Epithelial cell of proximal tubule (primary cell): ENCODE data around the gene ENPP3. TPM values are rescaled to one million over a fixed set of nuclear protein-coding genes. Genes with fewer than 3 reads are reported as not detected.
"Not testable (repeated sequence)": the region's sequence is repeated elsewhere in the genome, so short reads cannot be mapped to it uniquely, and the experiment has no call there.

Experiments used
- DNase-seq: peaks from one replicate; pipeline ENCODE4 v3.0.0-alpha.2; 2011; ENCODE audit warnings: low read depth
- H3K4me3 ChIP-seq: 2 replicates; pipeline ENCODE4 v1.5.1; 2011; ENCODE audit warnings: low read depth, mild to moderate bottlenecking, low read length
- CTCF ChIP-seq: conservative IDR thresholded peaks from 2 replicates; pipeline ENCODE4 v1.5.1; 2012; ENCODE audit warnings: low read depth, mild to moderate bottlenecking, low read length
- total RNA-seq: library from RNA; depleted of rRNA; stranded (reverse); fragments of >200 nt; gene quantifications from 2 replicates; pipeline ENCODE4 v1.2.3, GENCODE V29; 2015

The ENPP3 gene
- total RNA-seq, 1 donor from 2014 or later, result 0.17 TPM

GRCh38 chr6:131692031-131692430 lies 54.9 kb downstream of the ENPP3 start:
- no peak overlapping the region for H3K4me3 ChIP-seq
- no peak for DNase-seq
- no peak for TF ChIP-seq CTCF

GRCh38 chr6:131692589-131692988 lies 55.5 kb downstream of the ENPP3 start:
- no peak for TF ChIP-seq CTCF
- DNase-seq, result no peak
- H3K4me3 ChIP-seq, result no peak overlapping the region

- no peak overlapping the region for H3K4me3 ChIP-seq
- no peak for DNase-seq
- TF ChIP-seq CTCF, result no peak
Measured at GRCh38 chr6:131693384-131693783, 56.3 kb downstream of the ENPP3 start.

- peak; percentile 91 for TF ChIP-seq CTCF
- no peak overlapping the region for H3K4me3 ChIP-seq
- DNase-seq, result no peak
Measured at GRCh38 chr6:131694832-131695426, 57.8 kb downstream of the ENPP3 start.

- no peak overlapping the region for H3K4me3 ChIP-seq
- no peak for TF ChIP-seq CTCF
- DNase-seq, result no peak
Measured at GRCh38 chr6:131696956-131697355, 59.9 kb downstream of the ENPP3 start.

- H3K4me3 ChIP-seq, DNase-seq: not testable (repeated sequence)
Measured at GRCh38 chr6:131700851-131701250, 63.7 kb downstream of the ENPP3 start.

GRCh38 chr6:131703905-131704304 lies 66.8 kb downstream of the ENPP3 start:
- not testable (repeated sequence) for DNase-seq, H3K4me3 ChIP-seq

GRCh38 chr6:131710917-131711316 lies 73.8 kb downstream of the ENPP3 start, which contains the start of gene CTAGE9:
CTAGE9 (minus strand) TSS chr6:131711017; CDS start chr6:131711017, 0 bp downstream.
- not testable (repeated sequence) for H3K4me3 ChIP-seq, DNase-seq

- not testable (repeated sequence) for H3K4me3 ChIP-seq, DNase-seq
Measured at GRCh38 chr6:131715567-131715966, 78.5 kb downstream of the ENPP3 start.
